Transverse colon (tissue), 1 donor: Measurements from ENCODE around the gene PRR5L.

Source experiments
- EP300 ChIP-seq: sonication (generic); formaldehyde crosslinking; IDR thresholded peaks from one replicate; pipeline ENCODE4 v1.6.1; 2017; ENCODE audit warnings: antibody characterized with exemption, low read depth
- POLR2A ChIP-seq: fragments of 450-650 bp; IDR thresholded peaks from one replicate; pipeline ENCODE4 v1.6.1; 2016; ENCODE audit warnings: antibody characterized with exemption, mild to moderate bottlenecking, moderate library complexity

DNA sequence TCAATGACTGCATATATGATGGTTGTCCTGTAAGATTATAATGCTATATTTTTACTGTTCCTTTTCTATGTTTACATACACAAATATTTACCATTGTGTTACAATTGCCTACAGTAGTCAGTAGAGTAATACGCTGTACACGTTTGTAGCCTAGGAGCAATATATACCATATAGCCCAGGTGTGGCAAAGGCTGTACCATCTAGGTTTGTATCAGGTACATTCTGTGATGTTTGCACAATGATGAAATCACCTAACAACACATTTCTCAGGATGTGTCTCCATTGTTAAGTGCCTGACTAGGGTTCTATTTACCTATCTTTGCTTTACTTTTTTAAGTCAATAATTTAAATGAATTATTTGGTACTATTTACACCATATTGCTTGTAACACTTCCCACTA lies 21.9 kb downstream of the PRR5L start:
- TF ChIP-seq POLR2A (no peak), EP300 (no peak)
